NCI-H146 treated with DMSO at 0.1 percent for 48 hours (cell line): ENCODE measurements around the gene TRIM61.
"Not testable (repeated sequence)": the region's sequence is repeated elsewhere in the genome, so short reads cannot be mapped to it uniquely, and the experiment has no call there.

Experiments used
- DNase-seq: peaks from one replicate; lab custom pipeline; 2025; ENCODE audit not compliant: unreplicated experiment; lab: John Stamatoyannopoulos, UW

TRIM61 gene

GRCh38 chr4:164959421-164959820 lies 18.0 kb downstream of the TRIM61 start:
- DNase-seq: not testable (repeated sequence)

- peak; percentile 36 for DNase-seq
Observed at GRCh38 chr4:164956766-164957643, 20.5 kb downstream of the TRIM61 start.

GRCh38 chr4:164955107-164955805 lies 22.2 kb downstream of the TRIM61 start:
- DNase-seq: no peak

- no peak for DNase-seq
Observed at GRCh38 chr4:164952551-164952950, 24.9 kb downstream of the TRIM61 start.

- no peak for DNase-seq
Observed at GRCh38 chr4:164949448-164950143, 27.9 kb downstream of the TRIM61 start.

GRCh38 chr4:164948975-164949374 lies 28.5 kb downstream of the TRIM61 start:
- no peak for DNase-seq

GRCh38 chr4:164948006-164948405 lies 29.5 kb downstream of the TRIM61 start:
- not testable (repeated sequence) for DNase-seq

- DNase-seq: no peak
Observed at GRCh38 chr4:164946810-164947209, 30.6 kb downstream of the TRIM61 start.

GRCh38 chr4:164945146-164945545 lies 32.3 kb downstream of the TRIM61 start:
- DNase-seq: no peak

GRCh38 chr4:164943192-164943591 lies 34.3 kb downstream of the TRIM61 start:
- no peak for DNase-seq

- no peak for DNase-seq
Observed at GRCh38 chr4:164937576-164938270, 39.7 kb downstream of the TRIM61 start.

- not testable (repeated sequence) for DNase-seq
Observed at GRCh38 chr4:164935865-164936606, 41.4 kb downstream of the TRIM61 start.

- no peak for DNase-seq
Observed at GRCh38 chr4:164935363-164935762, 42.1 kb downstream of the TRIM61 start.

GRCh38 chr4:164933244-164933643 lies 44.2 kb downstream of the TRIM61 start:
- DNase-seq: no peak

- no peak for DNase-seq
Observed at GRCh38 chr4:164931551-164932324, 45.7 kb downstream of the TRIM61 start.

GRCh38 chr4:164930647-164931046 lies 46.8 kb downstream of the TRIM61 start:
- DNase-seq: no peak

- DNase-seq: not testable (repeated sequence)
Observed at GRCh38 chr4:164927101-164927500, 50.4 kb downstream of the TRIM61 start.

- DNase-seq: no peak
Observed at GRCh38 chr4:164926301-164926700, 51.2 kb downstream of the TRIM61 start.

GRCh38 chr4:164924670-164925238 lies 52.7 kb downstream of the TRIM61 start:
- no peak for DNase-seq
